Activated CD8-positive, alpha-beta memory T cell treated with anti-CD3 and anti-CD28 coated beads for 24 hours (primary cell): ENCODE measurements around the gene NT5DC4.

Experiments used
- DNase-seq: peaks from one replicate; pipeline ENCODE4 v3.0.0-alpha.2; 2020

NT5DC4 gene

GRCh38 chr2:112720785-112721184 is at the start of gene NT5DC4:
TSS of gene NT5DC4 (plus strand) at chr2:112721020. CDS start at chr2:112721080, 60 bp downstream.
- DNase-seq = no peak

- no peak for DNase-seq
These were observed 49.0 kb upstream of the NT5DC4 start for GRCh38 chr2:112671801-112672200.

GRCh38 chr2:112673008-112673407 is 47.8 kb upstream of the NT5DC4 start:
- DNase-seq = no peak

- DNase-seq = no peak
These were observed 46.6 kb upstream of the NT5DC4 start for GRCh38 chr2:112674229-112674628.

GRCh38 chr2:112679484-112679883 is 41.3 kb upstream of the NT5DC4 start:
- no peak for DNase-seq

GRCh38 chr2:112680666-112681101 is 40.1 kb upstream of the NT5DC4 start:
- DNase-seq = no peak

GRCh38 chr2:112682101-112682500 is 38.7 kb upstream of the NT5DC4 start:
- peak; percentile 49 for DNase-seq

GRCh38 chr2:112683550-112684414 is 37.0 kb upstream of the NT5DC4 start:
- peak; percentile 44 for DNase-seq

- DNase-seq = no peak
These were observed 36.4 kb upstream of the NT5DC4 start for GRCh38 chr2:112684415-112684775.

- no peak for DNase-seq
These were observed 35.4 kb upstream of the NT5DC4 start for GRCh38 chr2:112685271-112685884.

GRCh38 chr2:112686348-112687217 is 34.2 kb upstream of the NT5DC4 start:
- no peak for DNase-seq

- DNase-seq = no peak
These were observed 33.3 kb upstream of the NT5DC4 start for GRCh38 chr2:112687522-112687921.

GRCh38 chr2:112688086-112688880 is 32.5 kb upstream of the NT5DC4 start:
- no peak for DNase-seq

GRCh38 chr2:112690853-112691401 is 29.9 kb upstream of the NT5DC4 start:
- peak; percentile 78 for DNase-seq

- peak; percentile 52 for DNase-seq
These were observed 28.9 kb upstream of the NT5DC4 start for GRCh38 chr2:112691881-112692281.

GRCh38 chr2:112692495-112692911 is 28.3 kb upstream of the NT5DC4 start:
- peak; percentile 70 for DNase-seq

GRCh38 chr2:112692918-112693317 is 27.9 kb upstream of the NT5DC4 start:
- peak; percentile 59 for DNase-seq

- peak; percentile 49 for DNase-seq
These were observed 27.2 kb upstream of the NT5DC4 start for GRCh38 chr2:112693596-112693995.

GRCh38 chr2:112694182-112694581 is 26.6 kb upstream of the NT5DC4 start:
- DNase-seq = peak; percentile 51

- DNase-seq = no peak
These were observed 21.8 kb upstream of the NT5DC4 start for GRCh38 chr2:112698834-112699515.

GRCh38 chr2:112699984-112700667 is 20.7 kb upstream of the NT5DC4 start:
- no peak for DNase-seq
